ENCODE results near the gene CDC45. TPM values are rescaled to one million over a fixed set of nuclear protein-coding genes. Genes with fewer than 3 reads are reported as not detected.

CDC45 gene
- total and polyA plus RNA-seq, 12 donors: 0.87 to 7.7 (median 1.4) TPM; not detected in 1

DNA sequence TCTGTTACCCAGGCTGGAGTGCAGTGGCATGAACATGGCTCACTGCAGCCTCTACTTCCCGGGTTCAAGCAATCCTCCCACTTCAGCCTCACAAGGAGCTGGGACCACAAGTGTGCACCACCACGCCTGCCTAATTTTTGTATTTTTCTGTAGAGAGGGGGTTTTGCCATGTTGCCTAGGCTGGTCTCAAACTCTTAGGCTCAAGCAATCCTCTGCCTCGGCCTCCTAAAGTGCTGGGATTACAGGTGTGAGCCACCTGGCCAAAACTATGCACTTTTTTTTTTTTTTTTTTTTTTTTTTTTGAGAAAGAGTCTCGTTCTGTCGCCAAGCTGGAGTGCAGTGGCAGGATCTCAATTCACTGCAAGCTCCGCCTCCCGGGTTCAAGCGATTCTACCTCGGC, 56.8 kb downstream of the CDC45 start:
- H3K4me3 ChIP-seq: no peak overlapping the region
- no peaks in the 10 kb centered on the region for H3K27me3 ChIP-seq
- no peaks in the 10 kb centered on the region for H3K4me1 ChIP-seq (replicated peaks in 1 of 2)
- intact Hi-C loops (cut with DNase I): no loop called here
- no peaks in the 10 kb centered on the region for H3K9me3 ChIP-seq (replicated peaks in 1 of 3)
- H3K36me3 ChIP-seq (replicated peaks in 1 of 2): no peaks in the 10 kb centered on the region
- WGBS, 4 donors: 82 to 90% (median 85%) methylated on average over 9 of the region's 9 CpGs
- DNase-seq: no peak
- TF ChIP-seq, protein P1, sequence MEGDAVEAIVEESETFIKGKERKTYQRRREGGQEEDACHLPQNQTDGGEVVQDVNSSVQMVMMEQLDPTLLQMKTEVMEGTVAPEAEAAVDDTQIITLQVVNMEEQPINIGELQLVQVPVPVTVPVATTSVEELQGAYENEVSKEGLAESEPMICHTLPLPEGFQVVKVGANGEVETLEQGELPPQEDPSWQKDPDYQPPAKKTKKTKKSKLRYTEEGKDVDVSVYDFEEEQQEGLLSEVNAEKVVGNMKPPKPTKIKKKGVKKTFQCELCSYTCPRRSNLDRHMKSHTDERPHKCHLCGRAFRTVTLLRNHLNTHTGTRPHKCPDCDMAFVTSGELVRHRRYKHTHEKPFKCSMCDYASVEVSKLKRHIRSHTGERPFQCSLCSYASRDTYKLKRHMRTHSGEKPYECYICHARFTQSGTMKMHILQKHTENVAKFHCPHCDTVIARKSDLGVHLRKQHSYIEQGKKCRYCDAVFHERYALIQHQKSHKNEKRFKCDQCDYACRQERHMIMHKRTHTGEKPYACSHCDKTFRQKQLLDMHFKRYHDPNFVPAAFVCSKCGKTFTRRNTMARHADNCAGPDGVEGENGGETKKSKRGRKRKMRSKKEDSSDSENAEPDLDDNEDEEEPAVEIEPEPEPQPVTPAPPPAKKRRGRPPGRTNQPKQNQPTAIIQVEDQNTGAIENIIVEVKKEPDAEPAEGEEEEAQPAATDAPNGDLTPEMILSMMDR (IDR thresholded peaks at IDR 0.05): no peak
- no peak for TF ChIP-seq POLR2A (IDR thresholded peaks at IDR 0.05)
- no peak overlapping the region for H3K27ac ChIP-seq

DNA sequence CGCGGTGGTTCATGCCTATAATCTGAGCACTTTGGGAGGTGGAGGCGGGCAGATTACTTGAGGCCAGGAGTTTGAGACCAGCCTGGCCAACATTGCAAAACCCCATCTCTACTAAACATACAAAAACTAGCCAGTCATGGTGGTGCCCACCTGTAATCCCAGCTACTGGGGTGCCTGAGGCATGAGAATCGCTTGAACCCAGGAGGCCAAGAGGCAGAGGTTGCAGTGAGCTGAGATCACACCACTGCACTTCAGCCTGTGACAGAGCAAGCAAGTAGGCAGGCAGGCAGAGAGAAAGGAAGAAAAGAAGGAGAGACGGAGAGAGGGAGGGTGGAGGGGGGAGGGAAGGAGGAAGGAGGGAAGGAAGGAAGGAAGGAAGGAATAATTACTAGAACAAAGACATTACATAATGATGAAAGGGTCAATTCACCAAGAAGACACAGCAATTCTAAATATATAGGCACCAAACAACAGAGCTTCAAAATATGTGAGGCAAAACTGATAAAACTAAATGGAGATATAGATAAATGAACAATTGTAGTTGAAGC, 58.3 kb downstream of the CDC45 start:
- WGBS, 4 donors: 77 to 93% (median 88%) methylated on average over 5 of the region's 5 CpGs
- H3K27me3 ChIP-seq: no peaks in the 10 kb centered on the region
- no peaks in the 10 kb centered on the region for H3K36me3 ChIP-seq (replicated peaks in 1 of 2)
- H3K27ac ChIP-seq: no peak overlapping the region
- TF ChIP-seq, protein P1 (IDR thresholded peaks at IDR 0.05): no peak
- no peak for TF ChIP-seq POLR2A (IDR thresholded peaks at IDR 0.05)
- DNase-seq: no peak
- H3K9me3 ChIP-seq (replicated peaks in 1 of 3): no peaks in the 10 kb centered on the region
- H3K4me3 ChIP-seq: no peak overlapping the region
- H3K4me1 ChIP-seq (replicated peaks in 1 of 2): no peaks in the 10 kb centered on the region
- intact Hi-C loops (cut with DNase I): no loop called here

DNA sequence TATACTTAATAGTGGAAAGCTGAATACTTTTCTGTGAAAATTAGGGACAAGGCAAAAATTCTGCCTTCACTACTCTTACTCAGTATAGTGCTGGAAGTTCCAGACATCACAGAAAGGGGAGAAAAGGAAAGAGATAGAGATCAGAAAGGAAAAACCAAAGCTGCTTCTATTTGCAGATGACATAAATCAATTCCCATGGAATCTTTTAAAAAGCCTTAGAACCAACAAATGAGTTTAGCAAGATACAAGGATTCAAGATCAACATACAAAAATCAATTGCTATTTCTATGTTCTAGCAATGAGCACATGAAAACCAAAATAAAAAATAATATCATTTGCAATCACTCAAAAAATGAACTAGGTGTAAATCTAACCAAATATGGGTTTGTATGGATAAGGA, 60.7 kb downstream of the CDC45 start:
- H3K4me1 ChIP-seq (replicated peaks in 1 of 2): no peaks in the 10 kb centered on the region
- H3K27ac ChIP-seq: no peak overlapping the region
- no peaks in the 10 kb centered on the region for H3K27me3 ChIP-seq
- no peak for TF ChIP-seq POLR2A (IDR thresholded peaks at IDR 0.05)
- TF ChIP-seq, protein P1 (IDR thresholded peaks at IDR 0.05): no peak
- no peak for DNase-seq
- no peak overlapping the region for H3K4me3 ChIP-seq
- intact Hi-C loops (cut with DNase I): no loop called here
- H3K9me3 ChIP-seq (replicated peaks in 1 of 3): no peaks in the 10 kb centered on the region
- H3K36me3 ChIP-seq (replicated peaks in 1 of 2): no peaks in the 10 kb centered on the region

DNA sequence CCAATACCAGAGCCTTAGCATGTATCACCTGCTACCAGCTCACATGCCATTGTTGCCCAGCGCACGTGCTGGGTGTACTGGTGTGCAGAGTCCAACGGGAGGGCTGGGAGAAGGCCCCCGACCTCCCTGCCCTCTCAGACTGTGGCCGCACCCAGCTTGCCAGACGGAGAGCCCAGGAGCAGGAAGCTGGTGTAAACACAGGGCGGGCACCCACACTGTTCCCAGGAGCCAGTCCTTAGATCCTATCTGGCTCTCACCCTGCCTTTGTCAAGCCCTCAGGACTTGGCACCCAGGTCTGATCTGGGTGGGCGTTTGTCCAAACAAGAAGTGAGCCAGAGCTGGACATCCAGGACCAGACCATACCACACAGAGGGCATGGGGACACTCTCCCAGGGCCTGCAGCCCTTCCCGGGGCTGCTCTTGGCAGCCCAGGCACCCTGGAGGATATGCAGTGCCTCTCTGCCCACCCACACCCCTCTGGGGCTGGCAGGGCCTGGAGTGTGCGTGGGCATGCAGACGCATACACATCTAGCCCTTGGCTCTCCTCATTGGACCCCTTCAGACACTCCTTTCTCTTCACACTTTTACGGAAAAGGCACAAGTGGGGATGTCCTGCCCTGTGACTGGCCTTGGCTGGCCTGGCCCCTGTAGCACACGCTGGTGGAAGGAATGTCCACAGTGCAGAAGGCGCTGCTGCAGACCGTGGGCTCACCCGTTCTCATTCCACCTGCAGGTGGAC, 64.4 kb downstream of the CDC45 start:
- TF ChIP-seq, protein P1 (IDR thresholded peaks at IDR 0.05): no peak
- TF ChIP-seq POLR2A (IDR thresholded peaks at IDR 0.05): no peak
- H3K27me3 ChIP-seq: no peaks in the 10 kb centered on the region
- H3K36me3 ChIP-seq (replicated peaks in 1 of 2): no peaks in the 10 kb centered on the region
- no peaks in the 10 kb centered on the region for H3K4me1 ChIP-seq (replicated peaks in 1 of 2)
- 72 to 76% (median 75%) methylated on average over 12 to 16 of the region's 16 CpGs for WGBS, 4 donors
- no peak overlapping the region for H3K4me3 ChIP-seq
- no peak overlapping the region for H3K27ac ChIP-seq
- DNase-seq: no peak
- no peaks in the 10 kb centered on the region for H3K9me3 ChIP-seq (replicated peaks in 1 of 3)
- intact Hi-C loops (cut with DNase I): no loop called here

Data from adrenal gland (tissue), 12 donors.